Measurements from ENCODE around the gene MOCS3.

- TF ChIP-seq, protein P1, sequence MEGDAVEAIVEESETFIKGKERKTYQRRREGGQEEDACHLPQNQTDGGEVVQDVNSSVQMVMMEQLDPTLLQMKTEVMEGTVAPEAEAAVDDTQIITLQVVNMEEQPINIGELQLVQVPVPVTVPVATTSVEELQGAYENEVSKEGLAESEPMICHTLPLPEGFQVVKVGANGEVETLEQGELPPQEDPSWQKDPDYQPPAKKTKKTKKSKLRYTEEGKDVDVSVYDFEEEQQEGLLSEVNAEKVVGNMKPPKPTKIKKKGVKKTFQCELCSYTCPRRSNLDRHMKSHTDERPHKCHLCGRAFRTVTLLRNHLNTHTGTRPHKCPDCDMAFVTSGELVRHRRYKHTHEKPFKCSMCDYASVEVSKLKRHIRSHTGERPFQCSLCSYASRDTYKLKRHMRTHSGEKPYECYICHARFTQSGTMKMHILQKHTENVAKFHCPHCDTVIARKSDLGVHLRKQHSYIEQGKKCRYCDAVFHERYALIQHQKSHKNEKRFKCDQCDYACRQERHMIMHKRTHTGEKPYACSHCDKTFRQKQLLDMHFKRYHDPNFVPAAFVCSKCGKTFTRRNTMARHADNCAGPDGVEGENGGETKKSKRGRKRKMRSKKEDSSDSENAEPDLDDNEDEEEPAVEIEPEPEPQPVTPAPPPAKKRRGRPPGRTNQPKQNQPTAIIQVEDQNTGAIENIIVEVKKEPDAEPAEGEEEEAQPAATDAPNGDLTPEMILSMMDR (IDR thresholded peaks at IDR 0.05; ENCODE audit: borderline replicate concordance, extremely low read depth, low read length, poor library complexity, severe bottlenecking), result peak; percentile 97
- TF ChIP-seq EZH2 (IDR thresholded peaks at IDR 0.05; ENCODE audit: borderline replicate concordance, low read depth, low read length, severe bottlenecking), result no peak
Measured at GRCh38 chr20:50987493-50988210, 29.0 kb downstream of the MOCS3 start.

All from DND-41 (cell line).